K562 (cell line): ENCODE results near the gene RING1. TPM values are rescaled to one million over a fixed set of nuclear protein-coding genes. Genes with fewer than 3 reads are reported as not detected.

ENCODE experiments used
- CAMTA2 ChIP-seq: fragments of 250-450 bp; sonication (Bioruptor Pico); conservative IDR thresholded peaks from 2 replicates; pipeline ENCODE4 v1.5.1; 2022
- EGR1 ChIP-seq: fragments of 450-650 bp; conservative IDR thresholded peaks from 2 replicates; pipeline ENCODE4 v1.6.1; 2017; ENCODE audit warnings: mild to moderate bottlenecking
- GATA2 ChIP-seq: sonication (generic); formaldehyde crosslinking; IDR thresholded peaks from 2 replicates; pipeline ENCODE4 v1.4.0; 2020; ENCODE audit warnings: mild to moderate bottlenecking, missing genetic modification reagents
- HDAC3 ChIP-seq: fragments of 450-650 bp; IDR thresholded peaks from 2 replicates; pipeline ENCODE4 v1.6.1; 2018; ENCODE audit warnings: borderline replicate concordance, mild to moderate bottlenecking, moderate library complexity; ENCODE audit not compliant: partially characterized antibody
- JUND ChIP-seq, 2 experiments: IDR thresholded peaks; 2 replicates in 1 of 2; 3 replicates in 1 of 2; pipeline ENCODE4 v1.6.1; 2011; ENCODE audit warnings: borderline replicate concordance in 2 of 2, low read depth in 2 of 2, low read length in 2 of 2, improper control_type of control experiment in 1 of 2, missing biosample characterization in 1 of 2, missing genetic modification characterization in 1 of 2, missing genetic modification reagents in 1 of 2
- KLF13 ChIP-seq: fragments of 450-650 bp; IDR thresholded peaks from 2 replicates; pipeline ENCODE4 v1.6.1; 2016; ENCODE audit warnings: missing genetic modification characterization, low read depth, mild to moderate bottlenecking, missing compliant biosample characterization, moderate library complexity, borderline replicate concordance
- NR2F6 ChIP-seq: fragments of 450-650 bp; formaldehyde crosslinking; IDR thresholded peaks from 2 replicates; pipeline ENCODE4 v1.4.0; 2020; ENCODE audit warnings: mild to moderate bottlenecking
- NR3C1 ChIP-seq: sonication (generic); formaldehyde crosslinking; IDR thresholded peaks from 2 replicates; pipeline ENCODE4 v1.8.1; 2022; ENCODE audit warnings: missing genetic modification reagents
- POU5F1 ChIP-seq: fragments of 150-350 bp; IDR thresholded peaks from 2 replicates; pipeline ENCODE4 v1.6.1; 2014; ENCODE audit warnings: borderline replicate concordance, low read length, low read depth, mild to moderate bottlenecking; ENCODE audit not compliant: partially characterized antibody
- SPI1 ChIP-seq: IDR thresholded peaks from 2 replicates; pipeline ENCODE4 v1.6.1; 2011; ENCODE audit warnings: low read depth, low read length, control low read depth, borderline replicate concordance
- TAF7 ChIP-seq: fragments of 450-650 bp; IDR thresholded peaks from 2 replicates; pipeline ENCODE4 v1.6.1; 2016; ENCODE audit warnings: missing genetic modification characterization, missing compliant biosample characterization
- ZNF134 ChIP-seq: fragments of 250-450 bp; sonication (Bioruptor Pico); conservative IDR thresholded peaks from 2 replicates; pipeline ENCODE4 v1.4.0; 2020
- ZNF354B ChIP-seq: fragments of 250-450 bp; sonication (Bioruptor Pico); IDR thresholded peaks from 2 replicates; pipeline ENCODE4 v1.4.0; 2020
- polyA plus RNA-seq, 8 experiments: library from polyadenylated mRNA; depleted of rRNA in 4 of 8; stranded (reverse) in 5 of 8; unstranded in 3 of 8; fragments of >200 nt; fragmentation: Nextera tagmentation in 2 of 8; fragmentation: Illumina TruSeq in 1 of 8; extraction: Ambion mirVana in 2 of 8; extraction: Trizol in 1 of 8; gene quantifications; 2 replicates each; pipeline versions ENCODE4 v1.2.1 to v1.2.3, GENCODE V29; 2011 to 2014; ENCODE audit warnings: inconsistent platforms in 1 of 8, missing spikeins in 1 of 8
- total RNA-seq, 7 experiments: library from RNA; depleted of rRNA in 6 of 7; stranded (reverse); fragments of >200 nt in 6 of 7; fragmentation: Illumina TruSeq in 2 of 7; extraction: Trizol in 2 of 7; gene quantifications; 2 replicates each; pipeline versions ENCODE4 v1.2.1 to v1.2.3, GENCODE V29; 2011 to 2021; ENCODE audit warnings: low replicate concordance in 1 of 7
- TF ChIP-seq, protein P1 (sequence below): sonication (generic); formaldehyde crosslinking; IDR thresholded peaks from 2 replicates; pipeline ENCODE4 v1.8.0; 2022; ENCODE audit warnings: mild to moderate bottlenecking, missing genetic modification reagents
- TF ChIP-seq, protein P2 (sequence below): fragments of 450-650 bp; IDR thresholded peaks from 2 replicates; pipeline ENCODE4 v1.6.1; 2016; ENCODE audit warnings: low read depth
- TF ChIP-seq, protein P3 (sequence below): sonication (generic); formaldehyde crosslinking; IDR thresholded peaks from 2 replicates; pipeline ENCODE4 v1.9.0; 2022; ENCODE audit warnings: mild to moderate bottlenecking, missing genetic modification reagents
- TF ChIP-seq, protein P4 (sequence below): fragments of 450-650 bp; IDR thresholded peaks from 2 replicates; pipeline ENCODE4 v1.6.1; 2016; ENCODE audit warnings: borderline replicate concordance

The RING1 gene
- total and polyA plus RNA-seq, 9 of the 15 experiments (the other 6 are each of a cell fraction or from before 2014, with no cell fraction given), result 4.2 to 59.1 (median 36.9) TPM

DNA sequence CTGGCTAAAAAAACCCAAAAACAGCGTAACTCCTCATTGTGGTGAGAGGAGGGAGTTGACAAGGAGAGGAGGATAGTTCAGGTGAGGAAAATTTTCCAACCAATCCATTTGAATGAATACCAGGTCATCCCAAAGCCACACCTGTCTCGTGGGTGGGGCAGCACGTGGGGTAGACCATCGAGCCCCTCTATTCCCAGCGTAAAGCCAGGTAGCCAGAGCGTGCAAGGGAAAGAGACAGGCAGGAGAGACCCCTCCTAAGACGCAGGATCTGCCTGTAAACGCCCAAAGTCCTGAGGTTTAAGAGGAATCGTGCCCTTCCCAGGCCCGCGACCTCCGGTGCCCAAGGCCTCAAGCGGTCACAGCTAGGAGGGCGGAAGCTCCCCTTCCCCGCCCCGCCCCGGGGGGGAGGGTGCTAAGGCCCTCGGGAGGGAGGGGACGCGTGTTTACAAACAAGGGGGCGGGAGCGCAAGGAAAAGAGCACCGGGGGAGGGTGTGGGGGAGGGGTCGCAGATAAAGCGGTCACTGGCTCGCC is 8.5 kb upstream of the RING1 start (continued):
- TF ChIP-seq NR3C1 (CRISPR knock-in tag), result no peak
- no peak for TF ChIP-seq TAF7
- TF ChIP-seq NR2F6 (CRISPR knock-in tag), result no peak
- TF ChIP-seq GATA2, result no peak
- TF ChIP-seq POU5F1, result no peak
- TF ChIP-seq CAMTA2, result no peak
- TF ChIP-seq, protein P1, sequence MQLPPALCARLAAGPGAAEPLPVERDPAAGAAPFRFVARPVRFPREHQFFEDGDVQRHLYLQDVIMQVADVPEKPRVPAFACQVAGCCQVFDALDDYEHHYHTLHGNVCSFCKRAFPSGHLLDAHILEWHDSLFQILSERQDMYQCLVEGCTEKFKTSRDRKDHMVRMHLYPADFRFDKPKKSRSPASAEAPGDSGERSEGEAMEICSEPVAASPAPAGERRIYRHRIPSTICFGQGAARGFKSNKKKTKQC (CRISPR knock-in tag), result peak; percentile 36; the same call in 1 of the 2 replicates
- TF ChIP-seq, protein P2, sequence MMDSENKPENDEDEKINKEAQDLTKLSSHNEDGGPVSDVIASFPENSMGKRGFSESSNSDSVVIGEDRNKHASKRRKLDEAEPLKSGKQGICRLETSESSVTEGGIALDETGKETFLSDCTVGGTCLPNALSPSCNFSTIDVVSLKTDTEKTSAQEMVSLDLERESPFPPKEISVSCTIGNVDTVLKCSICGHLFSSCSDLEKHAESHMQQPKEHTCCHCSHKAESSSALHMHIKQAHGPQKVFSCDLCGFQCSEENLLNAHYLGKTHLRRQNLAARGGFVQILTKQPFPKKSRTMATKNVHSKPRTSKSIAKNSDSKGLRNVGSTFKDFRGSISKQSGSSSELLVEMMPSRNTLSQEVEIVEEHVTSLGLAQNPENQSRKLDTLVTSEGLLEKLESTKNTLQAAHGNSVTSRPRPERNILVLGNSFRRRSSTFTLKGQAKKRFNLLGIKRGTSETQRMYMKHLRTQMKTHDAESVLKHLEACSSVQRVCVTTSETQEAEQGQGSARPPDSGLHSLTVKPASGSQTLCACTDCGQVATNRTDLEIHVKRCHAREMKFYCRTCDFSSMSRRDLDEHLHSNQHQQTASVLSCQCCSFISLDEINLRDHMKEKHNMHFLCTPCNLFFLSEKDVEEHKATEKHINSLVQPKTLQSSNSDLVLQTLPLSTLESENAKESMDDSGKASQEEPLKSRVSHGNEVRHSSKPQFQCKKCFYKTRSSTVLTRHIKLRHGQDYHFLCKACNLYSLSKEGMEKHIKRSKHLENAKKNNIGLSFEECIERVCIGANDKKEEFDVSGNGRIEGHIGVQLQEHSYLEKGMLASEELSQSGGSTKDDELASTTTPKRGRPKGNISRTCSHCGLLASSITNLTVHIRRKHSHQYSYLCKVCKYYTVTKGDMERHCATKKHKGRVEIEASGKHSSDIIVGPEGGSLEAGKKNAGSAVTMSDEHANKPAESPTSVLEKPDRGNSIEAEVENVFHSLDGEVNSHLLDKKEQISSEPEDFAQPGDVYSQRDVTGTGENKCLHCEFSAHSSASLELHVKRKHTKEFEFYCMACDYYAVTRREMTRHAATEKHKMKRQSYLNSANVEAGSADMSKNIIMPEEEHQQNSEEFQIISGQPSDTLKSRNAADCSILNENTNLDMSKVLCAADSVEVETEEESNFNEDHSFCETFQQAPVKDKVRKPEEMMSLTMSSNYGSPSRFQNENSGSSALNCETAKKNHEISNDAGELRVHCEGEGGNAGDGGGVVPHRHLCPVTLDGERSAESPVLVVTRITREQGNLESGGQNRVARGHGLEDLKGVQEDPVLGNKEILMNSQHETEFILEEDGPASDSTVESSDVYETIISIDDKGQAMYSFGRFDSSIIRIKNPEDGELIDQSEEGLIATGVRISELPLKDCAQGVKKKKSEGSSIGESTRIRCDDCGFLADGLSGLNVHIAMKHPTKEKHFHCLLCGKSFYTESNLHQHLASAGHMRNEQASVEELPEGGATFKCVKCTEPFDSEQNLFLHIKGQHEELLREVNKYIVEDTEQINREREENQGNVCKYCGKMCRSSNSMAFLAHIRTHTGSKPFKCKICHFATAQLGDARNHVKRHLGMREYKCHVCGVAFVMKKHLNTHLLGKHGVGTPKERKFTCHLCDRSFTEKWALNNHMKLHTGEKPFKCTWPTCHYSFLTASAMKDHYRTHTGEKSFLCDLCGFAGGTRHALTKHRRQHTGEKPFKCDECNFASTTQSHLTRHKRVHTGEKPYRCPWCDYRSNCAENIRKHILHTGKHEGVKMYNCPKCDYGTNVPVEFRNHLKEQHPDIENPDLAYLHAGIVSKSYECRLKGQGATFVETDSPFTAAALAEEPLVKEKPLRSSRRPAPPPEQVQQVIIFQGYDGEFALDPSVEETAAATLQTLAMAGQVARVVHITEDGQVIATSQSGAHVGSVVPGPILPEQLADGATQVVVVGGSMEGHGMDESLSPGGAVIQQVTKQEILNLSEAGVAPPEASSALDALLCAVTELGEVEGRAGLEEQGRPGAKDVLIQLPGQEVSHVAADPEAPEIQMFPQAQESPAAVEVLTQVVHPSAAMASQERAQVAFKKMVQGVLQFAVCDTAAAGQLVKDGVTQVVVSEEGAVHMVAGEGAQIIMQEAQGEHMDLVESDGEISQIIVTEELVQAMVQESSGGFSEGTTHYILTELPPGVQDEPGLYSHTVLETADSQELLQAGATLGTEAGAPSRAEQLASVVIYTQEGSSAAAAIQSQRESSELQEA, result no peak
- peak; percentile 91 for TF ChIP-seq EGR1
- TF ChIP-seq JUND (IDR thresholded peaks at IDR 0.05; ENCODE audit: borderline replicate concordance, low read depth, low read length), result no peak
- TF ChIP-seq JUND (tag; IDR thresholded peaks at IDR 0.05; ENCODE audit: borderline replicate concordance, low read depth, low read length), result peak; percentile 47; the same call in 1 of the 3 replicates
- peak; percentile 49; the same call in 1 of the 2 replicates for TF ChIP-seq KLF13 (tag)
- no peak for TF ChIP-seq ZNF134
- TF ChIP-seq, protein P3, sequence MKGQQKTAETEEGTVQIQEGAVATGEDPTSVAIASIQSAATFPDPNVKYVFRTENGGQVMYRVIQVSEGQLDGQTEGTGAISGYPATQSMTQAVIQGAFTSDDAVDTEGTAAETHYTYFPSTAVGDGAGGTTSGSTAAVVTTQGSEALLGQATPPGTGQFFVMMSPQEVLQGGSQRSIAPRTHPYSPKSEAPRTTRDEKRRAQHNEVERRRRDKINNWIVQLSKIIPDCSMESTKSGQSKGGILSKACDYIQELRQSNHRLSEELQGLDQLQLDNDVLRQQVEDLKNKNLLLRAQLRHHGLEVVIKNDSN (CRISPR knock-in tag), result peak; percentile 63
- TF ChIP-seq HDAC3, result peak; percentile 43
- TF ChIP-seq, protein P4, sequence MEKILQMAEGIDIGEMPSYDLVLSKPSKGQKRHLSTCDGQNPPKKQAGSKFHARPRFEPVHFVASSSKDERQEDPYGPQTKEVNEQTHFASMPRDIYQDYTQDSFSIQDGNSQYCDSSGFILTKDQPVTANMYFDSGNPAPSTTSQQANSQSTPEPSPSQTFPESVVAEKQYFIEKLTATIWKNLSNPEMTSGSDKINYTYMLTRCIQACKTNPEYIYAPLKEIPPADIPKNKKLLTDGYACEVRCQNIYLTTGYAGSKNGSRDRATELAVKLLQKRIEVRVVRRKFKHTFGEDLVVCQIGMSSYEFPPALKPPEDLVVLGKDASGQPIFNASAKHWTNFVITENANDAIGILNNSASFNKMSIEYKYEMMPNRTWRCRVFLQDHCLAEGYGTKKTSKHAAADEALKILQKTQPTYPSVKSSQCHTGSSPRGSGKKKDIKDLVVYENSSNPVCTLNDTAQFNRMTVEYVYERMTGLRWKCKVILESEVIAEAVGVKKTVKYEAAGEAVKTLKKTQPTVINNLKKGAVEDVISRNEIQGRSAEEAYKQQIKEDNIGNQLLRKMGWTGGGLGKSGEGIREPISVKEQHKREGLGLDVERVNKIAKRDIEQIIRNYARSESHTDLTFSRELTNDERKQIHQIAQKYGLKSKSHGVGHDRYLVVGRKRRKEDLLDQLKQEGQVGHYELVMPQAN, result peak; percentile 94
- TF ChIP-seq ZNF354B (CRISPR knock-in tag), result no peak
- peak; percentile 57; the same call in 1 of the 2 replicates for TF ChIP-seq SPI1
